Endothelial cell of umbilical vein (primary cell): ENCODE results near the gene SCN9A. TPM values are rescaled to one million over a fixed set of nuclear protein-coding genes. Genes with fewer than 3 reads are reported as not detected.

ENCODE experiments used
- BruUV-seq: library from RNA; stranded (reverse); fragments of 400-500 nt; replicated peaks from 2 replicates; lab custom pipeline; 2021; lab: Mats Ljungman, UMichigan
- CTCF ChIA-PET: fragments of 300-600, 350-600 bp; sonication (Branson Sonifier 250); formaldehyde crosslinking; loops from one replicate; lab custom pipeline; 2021; ENCODE audit warnings: antibody characterized with exemption, inconsistent platforms; lab: Charles Lee
- POLR2A ChIA-PET: fragments of 300-600, 350-600 bp; sonication (Branson Sonifier 250); formaldehyde crosslinking; loops from one replicate; lab custom pipeline; 2021; ENCODE audit warnings: antibody characterized with exemption, inconsistent platforms; lab: Charles Lee
- DNase-seq: peaks from one replicate; pipeline ENCODE4 v3.0.0-alpha.2; 2011; ENCODE audit warnings: low read depth, low spot score
- FAIRE-seq: peaks from 2 replicates; lab custom pipeline; 2011; peaks lifted over from hg19 to GRCh38; lab: Jason Lieb, UNC
- H2AFZ ChIP-seq: 2 replicates; pipeline ENCODE4 v1.6.0; 2012; ENCODE audit warnings: low read depth, low read length, control low read depth, inconsistent platforms
- H3K27ac ChIP-seq: 2 replicates; pipeline ENCODE4 v1.5.1; 2011; ENCODE audit warnings: low read depth, mild to moderate bottlenecking, control low read depth, low read length, moderate library complexity; ENCODE audit not compliant: insufficient read depth
- H3K27me3 ChIP-seq, 2 experiments: 2 replicates each; pipeline versions ENCODE4 v1.6.0 to v1.6.1; 2011; ENCODE audit warnings: low read length in 2 of 2, mixed read lengths in 1 of 2; ENCODE audit not compliant: control insufficient read depth in 2 of 2, insufficient read depth in 2 of 2
- H3K36me3 ChIP-seq, 2 experiments: 2 replicates in 1 of 2; 3 replicates in 1 of 2; pipeline ENCODE4 v1.5.1; 2011; ENCODE audit warnings: low read length in 2 of 2, mild to moderate bottlenecking in 1 of 2, moderate library complexity in 1 of 2; ENCODE audit not compliant: control insufficient read depth in 2 of 2, insufficient read depth in 2 of 2; ENCODE audit errors: extremely low read depth in 1 of 2
- H3K4me1 ChIP-seq: 3 replicates; pipeline ENCODE4 v1.5.1; 2011; ENCODE audit warnings: mild to moderate bottlenecking, low read length; ENCODE audit not compliant: control insufficient read depth, insufficient read depth; ENCODE audit errors: extremely low read depth
- H3K4me2 ChIP-seq: 2 replicates; pipeline ENCODE4 v1.6.1; 2011; ENCODE audit warnings: low read length, control low read depth, mixed read lengths; ENCODE audit not compliant: insufficient read depth
- H3K4me3 ChIP-seq, 3 experiments: fragments of 200-600 bp in 1 of 3; sonication (generic), shearing (Covaris generic) in 1 of 3; replicated peaks in 1 of 3; 2 replicates each; pipeline ENCODE4 v1.5.1; 2011 to 2016; ENCODE audit warnings: control low read depth in 3 of 3, low read length in 3 of 3, mild to moderate bottlenecking in 2 of 3, inconsistent platforms in 1 of 3, low read depth in 1 of 3, moderate library complexity in 1 of 3; ENCODE audit not compliant: insufficient read depth in 1 of 3
- H3K79me2 ChIP-seq: 2 replicates; pipeline ENCODE4 v1.6.0; 2012; ENCODE audit warnings: low read length, inconsistent platforms; ENCODE audit not compliant: control insufficient read depth, insufficient read depth
- H3K9ac ChIP-seq: replicated peaks from 2 replicates; pipeline ENCODE3; 2011; ENCODE audit warnings: low read length, control low read depth; ENCODE audit not compliant: insufficient read depth; ENCODE audit errors: extremely low read depth
- H3K9me1 ChIP-seq: replicated peaks from 3 replicates; pipeline ENCODE4 v1.6.0; 2011; ENCODE audit warnings: mild to moderate bottlenecking, low read length; ENCODE audit not compliant: control insufficient read depth, insufficient read depth; ENCODE audit errors: extremely low read depth
- H3K9me3 ChIP-seq: replicated peaks from 2 replicates; pipeline ENCODE4 v1.5.1; 2012; ENCODE audit warnings: low read length, inconsistent platforms; ENCODE audit not compliant: control insufficient read depth, insufficient read depth
- H4K20me1 ChIP-seq: replicated peaks from 2 replicates; pipeline ENCODE3; 2011; ENCODE audit warnings: mild to moderate bottlenecking, low read length; ENCODE audit not compliant: control insufficient read depth, insufficient read depth; ENCODE audit errors: extremely low read depth
- EZH2 ChIP-seq: IDR thresholded peaks from 2 replicates; pipeline ENCODE4 v1.6.1; 2012; ENCODE audit warnings: borderline replicate concordance, low read depth, mild to moderate bottlenecking, moderate library complexity, low read length, inconsistent platforms; ENCODE audit not compliant: severe bottlenecking
- FOS ChIP-seq: IDR thresholded peaks from 2 replicates; pipeline ENCODE4 v1.6.1; 2011; ENCODE audit warnings: mild to moderate bottlenecking, low read length, moderate library complexity, borderline replicate concordance; ENCODE audit not compliant: insufficient read depth
- GATA2 ChIP-seq: IDR thresholded peaks from 2 replicates; pipeline ENCODE4 v1.7.0; 2011; ENCODE audit warnings: low read depth, mild to moderate bottlenecking, moderate library complexity, mixed read lengths, low read length; ENCODE audit not compliant: insufficient read length, insufficient read depth
- JUN ChIP-seq: IDR thresholded peaks from 2 replicates; pipeline ENCODE4 v1.6.1; 2011; ENCODE audit warnings: borderline replicate concordance, low read depth; ENCODE audit not compliant: insufficient read length, insufficient read depth
- POLR2A ChIP-seq: IDR thresholded peaks from 2 replicates; pipeline ENCODE4 v1.6.1; 2012; ENCODE audit warnings: low read depth, mild to moderate bottlenecking, control low read depth, low read length
- POLR2AphosphoS5 ChIP-seq: IDR thresholded peaks from 2 replicates; pipeline ENCODE4 v1.6.1; 2012; ENCODE audit warnings: low read depth, mild to moderate bottlenecking, control low read depth, low read length, moderate library complexity; ENCODE audit not compliant: insufficient read depth
- dilution Hi-C: fragments of 300-500 bp; cut with MboI; formaldehyde crosslinking; loops from one replicate; pipeline ENCODE4 v1.15.0; 2019; ENCODE audit warnings: low sequenced_read_pairs; ENCODE audit not compliant: extremely low pct_ligation_motif_present
- intact Hi-C: fragments of 100-400 bp; cut with micrococcal nuclease; formaldehyde crosslinking; loops from one replicate; pipeline ENCODE4 v1.10.0; 2022
- polyA plus RNA-seq, 4 experiments: library from polyadenylated mRNA; depleted of rRNA in 3 of 4; stranded (reverse) in 3 of 4; unstranded in 1 of 4; fragments of >200 nt; gene quantifications; 2 replicates each; pipeline versions ENCODE4 v1.2.1 to v1.2.3, GENCODE V29; 2011 to 2012; ENCODE audit warnings: missing spikeins in 1 of 4
- total RNA-seq: library from RNA; stranded (reverse); gene quantifications from 2 replicates; pipeline ENCODE4 v1.2.3, GENCODE V29; 2021
- TF ChIP-seq, protein P1 (sequence below): IDR thresholded peaks from 2 replicates; pipeline ENCODE4 v1.6.1; 2011; ENCODE audit not compliant: insufficient read depth, insufficient read length

SCN9A gene
- total and polyA plus RNA-seq, 2 donors (not counting 3 experiments of a cell fraction or from before 2014, with no cell fraction given), result 0.88 to 1.6 TPM

DNA sequence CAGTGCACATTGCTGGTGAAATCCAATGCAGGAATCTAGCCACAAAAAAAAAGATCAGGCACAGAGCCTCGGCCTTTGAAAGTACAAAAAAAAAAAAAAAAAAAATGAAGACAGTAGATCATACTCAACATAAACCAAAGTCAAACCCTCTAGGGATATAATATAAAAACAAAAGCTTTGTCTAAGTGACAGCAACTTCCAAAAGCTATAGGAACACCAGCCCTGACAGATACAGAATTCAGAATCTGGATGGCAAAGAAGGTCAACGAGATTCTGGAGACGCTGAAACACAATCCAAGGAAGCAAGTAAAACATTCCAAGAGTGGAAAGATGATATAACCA is 194.0 kb downstream of the SCN9A start:
- Histone ChIP-seq H2AFZ (no peak overlapping the region), H3K9ac (no peak overlapping the region), H3K9me1 (no peaks in the 10 kb centered on the region), H3K4me2 (no peak overlapping the region), H4K20me1 (no peaks in the 10 kb centered on the region), H3K27me3 (peaks cover 0 to 1% of the 10 kb centered on the region in 2 experiments), H3K79me2 (no peaks in the 10 kb centered on the region), H3K9me3 (no peaks in the 10 kb centered on the region), H3K27ac (no peak overlapping the region), H3K4me1 (no peaks in the 10 kb centered on the region), H3K36me3 (no peaks in the 10 kb centered on the region), H3K4me3 (no peak overlapping the region)
- dilution Hi-C loops (no loop called here), intact Hi-C loops (loop anchor here (1.0 to 5.0 kb wide), 4 partner anchors 125 to 238 kb away; no protein-coding TSS in a partner anchor)
- ChIA-PET POLR2A (no interaction called here), CTCF (interaction anchor here (0.6 to 7.1 kb wide), 21 partner anchors 13 to 1937 kb away, joined by 3 to 124 read pairs (median 4); partner anchors contain the start of genes SCN1A and TTC21B)
- BruUV-seq, result no TSS peak
- DNase-seq (no peak), FAIRE-seq (no peak)
- TF ChIP-seq GATA2, result no peak
- no peak for TF ChIP-seq POLR2A
- no peak for TF ChIP-seq FOS
- no peak for TF ChIP-seq EZH2
- no peak for TF ChIP-seq POLR2AphosphoS5
- no peak for TF ChIP-seq JUN
- TF ChIP-seq, protein P1, sequence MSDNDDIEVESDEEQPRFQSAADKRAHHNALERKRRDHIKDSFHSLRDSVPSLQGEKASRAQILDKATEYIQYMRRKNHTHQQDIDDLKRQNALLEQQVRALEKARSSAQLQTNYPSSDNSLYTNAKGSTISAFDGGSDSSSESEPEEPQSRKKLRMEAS, result no peak
